Glutamatergic neuron (in vitro differentiated cells): ENCODE data around the gene APOA5. TPM values are rescaled to one million over a fixed set of nuclear protein-coding genes. Genes with fewer than 3 reads are reported as not detected.

Experiments used
- DNase-seq: peaks from one replicate; pipeline ENCODE4 v3.0.0; 2022
- H3K27ac Mint-ChIP-seq: one replicate; pipeline ENCODE4 v1.8.0; 2020; ENCODE audit warnings: mild to moderate bottlenecking, mixed read lengths, inconsistent platforms; ENCODE audit not compliant: unreplicated experiment
- H3K27me3 Mint-ChIP-seq: one replicate; pipeline ENCODE4 v1.8.0; 2020; ENCODE audit warnings: mild to moderate bottlenecking, moderate library complexity, mixed read lengths, inconsistent platforms; ENCODE audit not compliant: unreplicated experiment
- H3K36me3 Mint-ChIP-seq: one replicate; pipeline ENCODE4 v1.8.0; 2020; ENCODE audit warnings: mild to moderate bottlenecking, mixed read lengths, inconsistent platforms; ENCODE audit not compliant: unreplicated experiment
- H3K4me1 Mint-ChIP-seq: one replicate; pipeline ENCODE4 v1.8.0; 2020; ENCODE audit warnings: mild to moderate bottlenecking, low read depth, mixed read lengths, inconsistent platforms; ENCODE audit not compliant: unreplicated experiment
- H3K4me3 Mint-ChIP-seq: one replicate; pipeline ENCODE4 v1.8.0; 2020; ENCODE audit warnings: mild to moderate bottlenecking, mixed read lengths, inconsistent platforms; ENCODE audit not compliant: unreplicated experiment
- H3K9me3 Mint-ChIP-seq: one replicate; pipeline ENCODE4 v1.8.0; 2020; ENCODE audit warnings: mild to moderate bottlenecking, moderate library complexity, mixed read lengths, inconsistent platforms; ENCODE audit not compliant: unreplicated experiment
- total RNA-seq: library from RNA; stranded (reverse); fragmentation: NEBNext Ultra II Directional; extraction: Animal tissue kit (Norgen Biotek cat#: 25700); gene quantifications from one replicate; pipeline ENCODE4 v1.2.1, GENCODE V29; 2021; ENCODE audit not compliant: unreplicated experiment
- TF ChIP-seq, protein P1 (sequence below): fragments of 200-600 bp; sonication (generic); IDR thresholded peaks from one replicate; pipeline ENCODE4 v1.5.0; 2021; ENCODE audit not compliant: partially characterized antibody, unreplicated experiment

Gene APOA5
- total RNA-seq, 1 donor from 2014 or later, result not detected

DNA sequence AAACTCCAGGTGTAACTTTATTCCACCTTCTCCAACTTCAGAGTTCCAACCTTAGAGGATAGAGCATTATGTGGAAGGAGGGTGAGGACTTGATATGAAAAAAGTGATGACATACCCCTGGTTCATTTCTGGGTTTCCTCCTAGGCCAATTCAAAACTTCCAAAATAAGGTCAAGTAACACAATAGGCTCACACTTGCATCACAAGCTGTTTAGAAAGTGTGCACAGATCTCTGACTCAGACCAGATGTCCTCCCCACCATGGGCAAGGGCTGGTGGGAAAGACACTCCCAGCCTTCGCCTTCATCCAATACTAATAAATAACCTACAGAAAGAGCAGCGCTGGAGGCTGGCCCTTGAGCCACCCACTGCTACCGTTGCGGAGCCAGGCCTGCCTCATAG is 13.1 kb downstream of the APOA5 start:
- DNase-seq, result no peak
- Mint-ChIP-seq H3K27me3 (no peaks in the 10 kb centered on the region), H3K4me3 (no peak overlapping the region), H3K36me3 (peaks cover 4% of the 10 kb centered on the region), H3K27ac (no peak overlapping the region), H3K4me1 (peaks cover under 1% of the 10 kb centered on the region), H3K9me3 (no peaks in the 10 kb centered on the region)
- TF ChIP-seq, protein P1, sequence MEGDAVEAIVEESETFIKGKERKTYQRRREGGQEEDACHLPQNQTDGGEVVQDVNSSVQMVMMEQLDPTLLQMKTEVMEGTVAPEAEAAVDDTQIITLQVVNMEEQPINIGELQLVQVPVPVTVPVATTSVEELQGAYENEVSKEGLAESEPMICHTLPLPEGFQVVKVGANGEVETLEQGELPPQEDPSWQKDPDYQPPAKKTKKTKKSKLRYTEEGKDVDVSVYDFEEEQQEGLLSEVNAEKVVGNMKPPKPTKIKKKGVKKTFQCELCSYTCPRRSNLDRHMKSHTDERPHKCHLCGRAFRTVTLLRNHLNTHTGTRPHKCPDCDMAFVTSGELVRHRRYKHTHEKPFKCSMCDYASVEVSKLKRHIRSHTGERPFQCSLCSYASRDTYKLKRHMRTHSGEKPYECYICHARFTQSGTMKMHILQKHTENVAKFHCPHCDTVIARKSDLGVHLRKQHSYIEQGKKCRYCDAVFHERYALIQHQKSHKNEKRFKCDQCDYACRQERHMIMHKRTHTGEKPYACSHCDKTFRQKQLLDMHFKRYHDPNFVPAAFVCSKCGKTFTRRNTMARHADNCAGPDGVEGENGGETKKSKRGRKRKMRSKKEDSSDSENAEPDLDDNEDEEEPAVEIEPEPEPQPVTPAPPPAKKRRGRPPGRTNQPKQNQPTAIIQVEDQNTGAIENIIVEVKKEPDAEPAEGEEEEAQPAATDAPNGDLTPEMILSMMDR, result no peak

DNA sequence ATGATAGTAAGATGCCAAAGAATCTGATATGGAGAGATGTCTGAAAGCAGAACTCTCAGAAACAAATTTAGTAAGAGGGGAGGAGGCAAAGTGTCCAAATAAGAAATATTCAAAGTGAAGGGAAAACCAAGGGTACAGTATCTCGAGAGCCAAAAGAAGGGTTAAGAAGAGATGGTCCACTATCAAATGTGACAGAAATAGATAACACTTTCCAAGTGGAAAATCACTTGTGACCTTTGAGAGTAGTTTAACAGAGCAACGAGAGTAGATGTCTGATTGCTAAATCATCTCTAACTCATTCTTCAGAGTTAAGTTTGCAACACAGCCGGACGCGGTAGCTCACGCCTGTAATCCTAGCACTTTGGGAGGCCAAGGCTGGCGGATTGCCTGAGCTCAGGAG is 14.6 kb downstream of the APOA5 start:
- Mint-ChIP-seq H3K9me3 (no peaks in the 10 kb centered on the region), H3K36me3 (peaks cover 4% of the 10 kb centered on the region), H3K4me1 (peaks cover 6% of the 10 kb centered on the region), H3K27ac (no peak overlapping the region), H3K4me3 (no peak overlapping the region), H3K27me3 (no peaks in the 10 kb centered on the region)
- no peak for DNase-seq
- TF ChIP-seq, protein P1, result no peak

DNA sequence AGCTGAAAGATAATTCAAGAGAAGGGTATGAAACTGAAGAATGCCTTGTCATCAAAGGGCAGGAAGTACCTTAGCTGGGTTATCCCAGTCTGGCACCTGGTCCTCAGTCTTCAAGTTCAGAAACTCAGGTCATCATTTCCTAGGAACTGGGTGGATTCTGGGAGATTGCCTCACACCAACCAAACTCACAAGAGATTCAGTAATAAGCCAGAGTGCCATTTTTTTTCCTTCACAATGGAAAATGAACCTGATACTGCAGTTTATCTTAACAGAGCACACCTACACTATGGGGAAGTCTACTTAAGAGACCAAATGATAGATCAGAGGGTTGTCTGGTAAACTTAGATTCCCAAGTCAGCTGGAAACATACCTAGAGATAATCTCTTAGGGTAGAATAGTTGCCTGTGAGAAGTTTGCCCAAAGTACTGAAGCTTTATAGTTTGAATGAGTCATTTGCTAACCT is 15.1 kb downstream of the APOA5 start:
- TF ChIP-seq, protein P1, result no peak
- no peak for DNase-seq
- Mint-ChIP-seq H3K36me3 (peaks cover 4% of the 10 kb centered on the region), H3K4me3 (no peak overlapping the region), H3K27me3 (no peaks in the 10 kb centered on the region), H3K4me1 (peaks cover 10% of the 10 kb centered on the region), H3K27ac (no peak overlapping the region), H3K9me3 (no peaks in the 10 kb centered on the region)

DNA sequence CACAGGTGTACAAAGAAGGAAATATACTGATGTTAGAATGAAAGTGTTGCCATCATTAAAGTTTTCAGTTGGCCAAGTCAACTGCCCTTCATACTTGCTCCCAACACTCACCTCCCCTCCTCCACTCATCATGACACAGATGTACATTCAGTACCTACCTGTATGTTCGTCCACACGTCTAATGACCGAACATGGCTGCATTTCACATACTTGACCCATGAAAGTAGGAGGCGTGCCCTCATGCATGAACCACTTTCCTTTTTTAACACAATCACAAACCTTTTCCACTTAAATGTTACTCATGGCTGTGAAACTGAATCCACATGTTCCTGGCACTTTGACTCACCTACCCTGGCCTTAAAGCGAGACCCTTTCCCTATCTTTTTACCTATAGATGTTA is 15.7 kb downstream of the APOA5 start:
- DNase-seq, result no peak
- no peak overlapping the region for H3K4me3 Mint-ChIP-seq
- no peak overlapping the region for H3K27ac Mint-ChIP-seq
- H3K27me3 Mint-ChIP-seq, result no peaks in the 10 kb centered on the region
- peaks cover 4% of the 10 kb centered on the region for H3K36me3 Mint-ChIP-seq
- H3K9me3 Mint-ChIP-seq, result no peaks in the 10 kb centered on the region
- peaks cover 10% of the 10 kb centered on the region for H3K4me1 Mint-ChIP-seq
- TF ChIP-seq, protein P1, result no peak

DNA sequence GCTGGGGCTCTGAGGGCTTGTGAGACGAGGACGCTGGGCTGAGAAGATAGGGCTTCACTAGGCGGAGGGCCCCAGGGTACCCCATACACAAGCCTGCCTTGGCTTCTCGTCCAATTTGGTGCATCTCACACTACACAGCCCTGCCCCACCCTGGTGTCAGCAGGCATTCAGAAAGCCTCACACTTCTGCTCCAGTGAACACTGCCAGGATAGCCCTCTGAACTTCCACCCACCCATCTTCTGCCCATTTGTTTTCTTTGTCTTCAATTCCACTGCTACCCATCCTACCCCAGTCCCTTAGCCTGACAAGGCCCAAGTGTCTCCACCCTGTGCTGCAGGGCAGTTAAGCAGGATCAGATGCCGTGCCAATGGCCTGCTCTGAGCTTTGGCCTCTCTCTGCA is 17.0 kb downstream of the APOA5 start:
- no peak for DNase-seq
- Mint-ChIP-seq H3K9me3 (no peaks in the 10 kb centered on the region), H3K27ac (no peak overlapping the region), H3K4me3 (no peak overlapping the region), H3K27me3 (no peaks in the 10 kb centered on the region), H3K36me3 (peaks cover 4% of the 10 kb centered on the region), H3K4me1 (peaks cover 10% of the 10 kb centered on the region)
- TF ChIP-seq, protein P1, result no peak
